ENCODE data around the gene MTFMT.

MTFMT gene

GRCh38 chr15:64997066-64997465 is 32.4 kb downstream of the MTFMT start:
- TF ChIP-seq CREB1 (IDR thresholded peaks at IDR 0.05; ENCODE audit: low read depth) (no peak), TAF1 (IDR thresholded peaks at IDR 0.05; ENCODE audit: low read depth) (no peak), TEAD4 (IDR thresholded peaks at IDR 0.05) (no peak), EP300 (IDR thresholded peaks at IDR 0.05; ENCODE audit: borderline replicate concordance) (no peak), YY1 (IDR thresholded peaks at IDR 0.05; ENCODE audit: low read depth) (no peak), REST (IDR thresholded peaks at IDR 0.05; ENCODE audit: low read depth) (no peak), FOXM1 (IDR thresholded peaks at IDR 0.05; ENCODE audit: borderline replicate concordance, low read depth) (no peak), RAD21 (IDR thresholded peaks at IDR 0.05; ENCODE audit: low read depth) (no peak), USF1 (IDR thresholded peaks at IDR 0.05) (no peak), ZBTB7A (IDR thresholded peaks at IDR 0.05; ENCODE audit: low read depth) (no peak), NFIC (IDR thresholded peaks at IDR 0.05) (no peak), EGR1 (IDR thresholded peaks at IDR 0.05) (no peak), MAX (IDR thresholded peaks at IDR 0.05) (no peak), TCF12 (IDR thresholded peaks at IDR 0.05; ENCODE audit: low read depth) (no peak), CEBPB (IDR thresholded peaks at IDR 0.05) (no peak)

GRCh38 chr15:64993290-64993689 is 36.1 kb downstream of the MTFMT start:
- no peak for TF ChIP-seq YY1 (IDR thresholded peaks at IDR 0.05; ENCODE audit: low read depth)
- no peak for TF ChIP-seq EP300 (IDR thresholded peaks at IDR 0.05; ENCODE audit: borderline replicate concordance)
- TF ChIP-seq TEAD4 (IDR thresholded peaks at IDR 0.05), result no peak
- TF ChIP-seq REST (IDR thresholded peaks at IDR 0.05; ENCODE audit: low read depth), result no peak
- TF ChIP-seq CREB1 (IDR thresholded peaks at IDR 0.05; ENCODE audit: low read depth), result no peak
- TF ChIP-seq MAX (IDR thresholded peaks at IDR 0.05), result no peak
- no peak for TF ChIP-seq TCF12 (IDR thresholded peaks at IDR 0.05; ENCODE audit: low read depth)
- no peak for TF ChIP-seq EGR1 (IDR thresholded peaks at IDR 0.05)
- no peak for TF ChIP-seq USF1 (IDR thresholded peaks at IDR 0.05)
- no peak for TF ChIP-seq NFIC (IDR thresholded peaks at IDR 0.05)

- TF ChIP-seq USF1 (IDR thresholded peaks at IDR 0.05) (no peak), EP300 (IDR thresholded peaks at IDR 0.05; ENCODE audit: borderline replicate concordance) (no peak), RAD21 (IDR thresholded peaks at IDR 0.05; ENCODE audit: low read depth) (no peak), YY1 (IDR thresholded peaks at IDR 0.05; ENCODE audit: low read depth) (no peak), TEAD4 (IDR thresholded peaks at IDR 0.05) (no peak), MAX (IDR thresholded peaks at IDR 0.05) (no peak), ZBTB7A (IDR thresholded peaks at IDR 0.05; ENCODE audit: low read depth) (no peak)
These were observed 37.8 kb downstream of the MTFMT start for GRCh38 chr15:64991536-64992135.

- no peak for TF ChIP-seq USF1 (IDR thresholded peaks at IDR 0.05)
- no peak for TF ChIP-seq CEBPB (IDR thresholded peaks at IDR 0.05)
- no peak for TF ChIP-seq NFIC (IDR thresholded peaks at IDR 0.05)
- no peak for TF ChIP-seq FOXM1 (IDR thresholded peaks at IDR 0.05; ENCODE audit: borderline replicate concordance, low read depth)
- no peak for TF ChIP-seq TEAD4 (IDR thresholded peaks at IDR 0.05)
- TF ChIP-seq REST (IDR thresholded peaks at IDR 0.05; ENCODE audit: low read depth), result no peak
These were observed 39.3 kb downstream of the MTFMT start for GRCh38 chr15:64990168-64990470.

Measured in Ishikawa (cell line).